Tibial nerve (tissue), 4 donors: Measurements from ENCODE around the gene COMMD6. TPM values are rescaled to one million over a fixed set of nuclear protein-coding genes. Genes with fewer than 3 reads are reported as not detected.

ENCODE experiments used
- DNase-seq, 2 donors: peaks; one replicate each; pipeline ENCODE4 v3.0.0-alpha.2; 2019; ENCODE audit warnings: low spot score in 2 of 2
- H3K27ac ChIP-seq, 4 donors: fragments of 200-600 bp; sonication (generic) in 3 of 4; one replicate each; pipeline ENCODE4 v1.5.1; 2017 to 2019; ENCODE audit warnings: mild to moderate bottlenecking in 1 of 4
- H3K27me3 ChIP-seq, 2 donors: fragments of 200-600 bp; sonication (generic) in 1 of 2; one replicate each; pipeline versions ENCODE4 v1.5.1 to v1.6.0; 2017 to 2019
- H3K36me3 ChIP-seq, 3 donors: fragments of 200-600 bp; sonication (generic); one replicate each; pipeline ENCODE4 v1.5.1; 2018 to 2019
- H3K4me1 ChIP-seq, 4 donors: fragments of 200-600 bp; sonication (generic) in 3 of 4; one replicate each; pipeline ENCODE4 v1.5.1; 2017 to 2019
- H3K4me3 ChIP-seq, 4 donors: fragments of 200-600 bp; sonication (generic) in 3 of 4; one replicate each; pipeline ENCODE4 v1.5.1; 2017 to 2019; ENCODE audit warnings: mild to moderate bottlenecking in 1 of 4, moderate library complexity in 1 of 4
- H3K9me3 ChIP-seq, 4 donors: fragments of 200-600 bp; sonication (generic) in 3 of 4; one replicate each; pipeline ENCODE4 v1.5.1; 2017 to 2019
- CTCF ChIP-seq, 5 experiments: fragments of 200-600 bp in 3 of 5; fragments of 450-650 bp in 2 of 5; sonication (generic) in 3 of 5; IDR thresholded peaks; one replicate each; pipeline ENCODE4 v1.5.1; 2016 to 2019; ENCODE audit warnings: antibody characterized with exemption in 5 of 5, mild to moderate bottlenecking in 3 of 5, moderate library complexity in 2 of 5
- EP300 ChIP-seq, 2 donors: sonication (generic); formaldehyde crosslinking; IDR thresholded peaks; one replicate each; pipeline ENCODE4 v1.6.1; 2017; ENCODE audit warnings: antibody characterized with exemption in 2 of 2, mild to moderate bottlenecking in 1 of 2
- POLR2A ChIP-seq, 2 donors: fragments of 450-650 bp; IDR thresholded peaks; one replicate each; pipeline ENCODE4 v1.6.1; 2017; ENCODE audit warnings: antibody characterized with exemption in 2 of 2, mild to moderate bottlenecking in 2 of 2, moderate library complexity in 2 of 2
- WGBS, 2 donors: methylation state at CpG; one replicate each; pipeline ENCODE4 v1.1.5; 2018; 5-methylcytosine and 5-hydroxymethylcytosine counted together
- total RNA-seq, 4 donors: library from RNA; depleted of rRNA; stranded (reverse); fragments of >200 nt; gene quantifications; one replicate each; pipeline ENCODE4 v1.1.0, GENCODE V29; 2016

Gene COMMD6
- total RNA-seq, 4 donors from 2014 or later, result 58.6 to 141 (median 83.5) TPM

DNA sequence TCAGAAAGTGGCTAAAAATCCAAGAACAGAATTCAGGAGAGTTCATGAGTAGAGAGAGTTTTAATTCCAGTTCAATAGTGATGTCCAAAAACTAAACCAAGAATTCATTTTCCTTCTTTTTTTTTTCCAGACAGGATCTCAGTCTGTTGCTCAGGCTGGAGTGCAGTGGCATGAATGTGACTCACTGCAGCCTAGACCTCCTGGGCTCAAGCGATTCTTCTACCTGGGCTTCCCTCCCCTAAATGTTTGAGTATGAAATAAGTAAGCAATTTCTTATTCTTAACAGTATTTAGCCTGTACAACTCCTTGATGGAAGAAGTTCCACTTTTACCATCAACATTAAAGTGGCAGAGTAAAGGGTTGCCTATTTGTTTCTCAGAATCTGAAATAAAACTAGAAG lies 3.8 kb downstream of the COMMD6 start:
- H3K36me3 ChIP-seq, result peaks cover 0 to 17% (median 0%) of the 10 kb centered on the region in 3 donors
- WGBS, 2 donors, result 89 to 95% methylated on average over 1 of the region's 1 CpG
- peaks cover 0 to 23% (median 8%) of the 10 kb centered on the region in 4 donors for H3K4me1 ChIP-seq
- TF ChIP-seq EP300 (IDR thresholded peaks at IDR 0.05) (no peak), POLR2A (IDR thresholded peaks at IDR 0.05) (no peak), CTCF (IDR thresholded peaks at IDR 0.05) (no peak)
- no peak overlapping the region for H3K27ac ChIP-seq
- no peak for DNase-seq
- H3K27me3 ChIP-seq, result no peaks in the 10 kb centered on the region
- H3K4me3 ChIP-seq, result no peak overlapping the region
- no peaks in the 10 kb centered on the region for H3K9me3 ChIP-seq

GRCh38 chr13:75530549-75530961 lies 7.1 kb downstream of the COMMD6 start:
- Histone ChIP-seq H3K36me3 (peaks cover 0 to 38% (median 0%) of the 10 kb centered on the region in 3 donors), H3K27ac (no peak overlapping the region), H3K4me3 (no peak overlapping the region), H3K27me3 (no peaks in the 10 kb centered on the region), H3K9me3 (no peaks in the 10 kb centered on the region), H3K4me1 (peaks cover 0 to 4% (median 0%) of the 10 kb centered on the region in 4 donors)
- TF ChIP-seq CTCF (IDR thresholded peaks at IDR 0.05), result no peak
- DNase-seq, result no peak

- Histone ChIP-seq H3K4me3 (no peak overlapping the region), H3K9me3 (peaks cover 0 to 8% (median 0%) of the 10 kb centered on the region in 4 donors), H3K27ac (no peak overlapping the region), H3K4me1 (no peaks in the 10 kb centered on the region), H3K27me3 (no peaks in the 10 kb centered on the region), H3K36me3 (peaks cover 0 to 18% (median 0%) of the 10 kb centered on the region in 3 donors)
- 79 to 88% methylated on average over 3 of the region's 3 CpGs for WGBS, 2 donors
- no peak for DNase-seq
- TF ChIP-seq EP300 (IDR thresholded peaks at IDR 0.05) (no peak), CTCF (IDR thresholded peaks at IDR 0.05) (no peak)
These were observed 15.7 kb downstream of the COMMD6 start for GRCh38 chr13:75521956-75522355.

- Histone ChIP-seq H3K9me3 (peaks cover 0 to 8% (median 0%) of the 10 kb centered on the region in 4 donors), H3K27ac (no peak overlapping the region), H3K4me1 (no peaks in the 10 kb centered on the region), H3K4me3 (no peak overlapping the region), H3K36me3 (no peaks in the 10 kb centered on the region), H3K27me3 (no peaks in the 10 kb centered on the region)
- whole genome bisulfite sequencing, 2 donors, result 96 to 98% methylated on average over 22 to 28 of the region's 30 CpGs
- DNase-seq, result no peak
- TF ChIP-seq CTCF (IDR thresholded peaks at IDR 0.05), result no peak
- no peak for TF ChIP-seq EP300 (IDR thresholded peaks at IDR 0.05)
- no peak for TF ChIP-seq POLR2A (IDR thresholded peaks at IDR 0.05)
These were observed 19.1 kb downstream of the COMMD6 start for GRCh38 chr13:75518439-75519088.

DNA sequence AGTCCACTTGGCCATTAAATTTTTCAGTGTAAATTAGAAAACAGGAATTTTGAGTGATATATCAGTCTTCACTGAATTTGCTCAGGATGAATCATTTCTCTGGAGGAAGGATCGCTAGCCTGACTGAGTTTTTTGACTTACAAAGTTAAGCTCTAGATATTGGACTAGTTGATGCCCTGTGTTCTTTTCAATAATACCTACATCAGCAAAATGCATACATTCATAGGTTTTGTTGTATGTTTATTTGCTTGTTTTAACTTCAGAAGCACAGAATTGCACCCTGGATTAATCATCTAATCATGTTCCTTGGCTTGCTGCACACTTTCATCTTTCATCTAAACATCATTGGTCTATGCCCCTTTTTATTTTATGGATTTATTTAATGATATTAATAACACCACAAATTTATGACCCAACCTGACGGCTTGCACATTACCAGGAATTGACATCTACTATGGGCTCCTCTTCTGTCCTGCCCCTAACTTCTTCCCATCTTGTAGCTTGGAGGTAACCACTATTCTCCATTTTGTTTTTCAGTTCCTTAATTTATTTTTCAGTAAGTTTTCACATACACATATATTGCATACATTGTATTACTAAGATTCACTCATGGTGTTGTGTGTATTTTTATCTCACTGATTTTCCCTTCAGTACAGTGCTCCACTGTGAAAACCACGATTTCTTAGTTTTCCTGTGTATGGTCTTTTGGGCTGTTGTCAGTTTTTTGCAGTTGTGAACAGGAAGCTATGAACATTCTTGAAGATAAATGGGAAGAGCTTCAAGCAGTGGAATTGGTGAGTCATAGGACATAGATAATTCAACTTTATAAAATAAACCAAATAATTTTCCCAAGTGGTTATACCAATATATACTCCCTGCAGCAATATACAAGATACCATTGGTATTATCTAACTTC lies 23.3 kb downstream of the COMMD6 start:
- Histone ChIP-seq H3K4me1 (no peaks in the 10 kb centered on the region), H3K27me3 (no peaks in the 10 kb centered on the region), H3K9me3 (no peaks in the 10 kb centered on the region), H3K4me3 (no peak overlapping the region), H3K27ac (no peak overlapping the region), H3K36me3 (no peaks in the 10 kb centered on the region)
- 83 to 87% methylated on average over 3 of the region's 3 CpGs for WGBS, 2 donors
- DNase-seq, result no peak
- no peak for TF ChIP-seq EP300 (IDR thresholded peaks at IDR 0.05)
- no peak for TF ChIP-seq POLR2A (IDR thresholded peaks at IDR 0.05)
- TF ChIP-seq CTCF (IDR thresholded peaks at IDR 0.05), result no peak
